Erythroblast (primary cell): ENCODE results near the gene RYR2.

ENCODE experiments used
- GATA1 ChIP-seq: IDR thresholded peaks from 2 replicates; pipeline ENCODE4 v1.6.1; 2011; ENCODE audit warnings: low read depth, mild to moderate bottlenecking, control low read depth, low read length, moderate library complexity
- POLR2A ChIP-seq: IDR thresholded peaks from 2 replicates; pipeline ENCODE4 v1.6.1; 2011; ENCODE audit warnings: mild to moderate bottlenecking, low read length

DNA sequence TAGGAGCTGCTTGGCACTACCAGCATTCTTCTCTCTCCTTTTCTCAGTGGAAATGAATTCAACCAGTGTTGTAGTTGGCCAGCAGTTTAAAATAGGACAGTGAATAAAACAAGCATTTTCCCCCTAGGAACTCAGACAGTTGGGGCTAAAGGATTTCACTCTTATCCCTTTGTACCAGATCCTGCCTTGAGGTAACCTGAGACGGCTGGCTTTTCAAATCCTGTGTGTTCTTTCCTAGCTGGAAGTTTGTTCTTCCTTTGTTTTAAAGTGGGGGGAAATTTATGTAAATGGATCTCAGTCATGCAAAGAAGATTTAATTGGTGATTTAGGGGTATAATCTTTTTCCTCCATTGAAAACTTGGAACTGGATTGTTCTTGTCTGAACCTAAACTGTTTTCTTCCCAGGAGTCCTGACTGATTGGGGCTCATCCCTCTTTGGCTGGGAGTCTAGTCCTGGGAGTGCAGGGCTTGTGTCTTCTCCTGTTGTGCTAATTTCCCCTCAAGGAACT, 825.5 kb downstream of the RYR2 start:
- TF ChIP-seq POLR2A (no peak), GATA1 (no peak)
